ENCODE results near the gene PARP8. TPM values are rescaled to one million over a fixed set of nuclear protein-coding genes. Genes with fewer than 3 reads are reported as not detected.
"Not testable (repeated sequence)": the region's sequence is repeated elsewhere in the genome, so short reads cannot be mapped to it uniquely, and the experiment has no call there.

The PARP8 gene
- total RNA-seq, 4 donors from 2014 or later: 12.0 to 34.7 (median 25.3) TPM

GRCh38 chr5:50766967-50767366, 100.5 kb downstream of the PARP8 start:
- no peak overlapping the region for H3K4me3 ChIP-seq
- no peaks in the 10 kb centered on the region for H3K36me3 ChIP-seq
- H3K9me3 ChIP-seq: no peaks in the 10 kb centered on the region
- no peak for DNase-seq
- H3K27ac ChIP-seq: no peak overlapping the region
- H3K4me1 ChIP-seq: no peaks in the 10 kb centered on the region
- H3K27me3 ChIP-seq: no peaks in the 10 kb centered on the region
- TF ChIP-seq CTCF (IDR thresholded peaks at IDR 0.05): no peak
- no peak for TF ChIP-seq POLR2A (IDR thresholded peaks at IDR 0.05)

DNA sequence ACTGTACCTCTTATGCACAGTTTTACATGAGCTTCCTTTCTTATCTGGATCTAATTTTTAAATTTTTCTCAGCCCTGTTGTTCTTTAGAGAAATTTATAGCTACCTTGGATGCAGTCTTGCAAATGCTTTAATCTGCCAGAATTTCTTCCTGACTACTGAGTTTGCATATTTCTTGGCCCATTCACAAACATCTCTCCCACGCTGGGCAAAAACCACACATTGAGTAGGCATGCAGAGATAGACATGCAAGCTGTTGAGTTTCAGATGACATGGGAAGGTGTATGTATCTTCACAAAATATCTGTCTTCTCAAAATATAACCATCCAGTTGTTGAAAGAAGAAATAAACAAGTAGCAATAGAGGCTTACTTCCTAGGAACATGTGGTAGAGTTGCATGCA, 101.2 kb downstream of the PARP8 start:
- Histone ChIP-seq H3K27ac (no peak overlapping the region), H3K4me3 (no peak overlapping the region), H3K4me1 (no peaks in the 10 kb centered on the region), H3K9me3 (no peaks in the 10 kb centered on the region), H3K27me3 (no peaks in the 10 kb centered on the region), H3K36me3 (no peaks in the 10 kb centered on the region)
- DNase-seq: no peak
- TF ChIP-seq POLR2A (IDR thresholded peaks at IDR 0.05) (no peak), CTCF (IDR thresholded peaks at IDR 0.05) (no peak)

DNA sequence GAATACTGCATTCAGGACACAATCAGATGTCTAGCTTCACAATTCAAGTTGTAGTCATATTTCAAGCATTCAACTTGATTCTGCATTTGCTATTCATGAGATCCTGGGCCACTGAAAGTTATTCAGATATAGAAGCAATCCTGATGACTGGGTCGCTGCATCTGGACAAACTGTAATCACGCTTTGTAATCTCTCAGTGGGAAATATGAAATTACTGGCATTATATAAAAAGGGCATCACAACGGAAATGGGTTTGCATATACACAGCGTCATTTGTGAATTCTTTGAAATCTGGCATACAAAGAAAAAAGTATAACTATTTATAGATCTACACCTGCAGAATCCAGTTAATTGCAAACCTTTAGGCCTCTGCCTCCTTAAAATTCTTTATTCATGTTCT, 102.2 kb downstream of the PARP8 start:
- DNase-seq: no peak
- Histone ChIP-seq H3K27me3 (no peaks in the 10 kb centered on the region), H3K4me1 (no peaks in the 10 kb centered on the region), H3K4me3 (no peak overlapping the region), H3K9me3 (peaks cover 0 to 7% (median 0%) of the 10 kb centered on the region in 4 donors), H3K27ac (no peak overlapping the region), H3K36me3 (no peaks in the 10 kb centered on the region)
- TF ChIP-seq CTCF (IDR thresholded peaks at IDR 0.05) (no peak), POLR2A (IDR thresholded peaks at IDR 0.05) (no peak)

GRCh38 chr5:50770441-50770840, 104.0 kb downstream of the PARP8 start:
- no peaks in the 10 kb centered on the region for H3K27me3 ChIP-seq
- H3K36me3 ChIP-seq: peaks cover 0 to 12% (median 0%) of the 10 kb centered on the region in 3 donors
- TF ChIP-seq CTCF (IDR thresholded peaks at IDR 0.05) (no peak), POLR2A (IDR thresholded peaks at IDR 0.05) (no peak)
- H3K27ac ChIP-seq: no peak overlapping the region
- H3K9me3 ChIP-seq: peaks cover 0 to 15% (median 4%) of the 10 kb centered on the region in 4 donors
- no peak overlapping the region for H3K4me3 ChIP-seq
- H3K4me1 ChIP-seq: no peaks in the 10 kb centered on the region
- DNase-seq: no peak

DNA sequence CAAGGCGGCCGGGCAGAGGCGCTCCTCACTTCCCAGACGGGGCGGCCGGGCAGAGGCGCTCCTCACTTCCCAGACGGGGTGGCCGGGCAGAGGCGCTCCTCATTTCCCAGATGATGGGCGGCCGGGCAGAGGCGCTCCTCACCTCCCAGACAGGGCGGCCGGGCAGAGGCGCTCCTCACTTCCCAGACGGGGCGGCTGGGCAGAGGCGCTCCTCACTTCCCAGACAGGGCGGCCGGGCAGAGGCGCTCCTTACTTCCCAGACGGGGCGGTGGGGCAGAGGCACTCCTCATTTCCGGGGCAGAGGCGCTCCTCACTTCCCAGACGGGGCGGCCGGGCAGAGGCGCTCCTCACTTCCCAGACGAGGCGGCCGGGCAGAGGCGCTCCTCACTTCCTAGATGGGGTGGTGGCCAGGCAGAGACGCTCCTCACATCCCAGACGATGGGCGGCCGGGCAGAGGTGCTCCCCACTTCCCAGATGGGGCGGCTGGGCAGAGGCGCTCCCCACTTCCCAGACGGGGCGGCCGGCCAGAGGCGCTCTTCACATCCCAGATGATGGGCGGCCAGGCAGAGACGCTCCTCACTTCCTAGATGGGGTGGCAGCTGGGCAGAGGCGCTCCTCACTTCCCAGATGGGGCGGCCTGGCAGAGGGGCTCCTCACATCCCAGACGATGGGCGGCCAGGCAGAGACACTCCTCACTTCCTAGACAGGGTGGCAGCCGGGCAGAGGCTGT, 108.2 kb downstream of the PARP8 start:
- Histone ChIP-seq H3K36me3 (peaks cover 0 to 12% (median 0%) of the 10 kb centered on the region in 3 donors), H3K9me3 (peaks cover 0 to 15% (median 4%) of the 10 kb centered on the region in 4 donors)
- not testable (repeated sequence) for H3K27ac ChIP-seq, H3K27me3 ChIP-seq, H3K4me3 ChIP-seq, DNase-seq, H3K4me1 ChIP-seq

- Histone ChIP-seq H3K36me3 (peaks cover 0 to 21% (median 0%) of the 10 kb centered on the region in 3 donors), H3K27me3 (no peaks in the 10 kb centered on the region), H3K4me1 (no peaks in the 10 kb centered on the region), H3K27ac (no peak overlapping the region), H3K9me3 (no peaks in the 10 kb centered on the region), H3K4me3 (no peak overlapping the region)
- DNase-seq: no peak
- TF ChIP-seq POLR2A (IDR thresholded peaks at IDR 0.05) (no peak), CTCF (IDR thresholded peaks at IDR 0.05) (no peak)
Observed at GRCh38 chr5:50786073-50786472, 119.6 kb downstream of the PARP8 start.

Data from Peyer's patch (tissue), 4 donors.